GM12892 (cell line): Measurements from ENCODE around the gene LAMP5.

Experiments
- DNase-seq: peaks from one replicate; pipeline ENCODE4 v3.0.0; 2011; ENCODE audit not compliant: insufficient read length
- FAIRE-seq: peaks from 2 replicates; lab custom pipeline; 2011; peaks lifted over from hg19 to GRCh38; lab: Jason Lieb, UNC
- POLR2A ChIP-seq: IDR thresholded peaks from 2 replicates; pipeline ENCODE4 v1.6.1; 2011; ENCODE audit warnings: low read depth, low read length, control low read depth
- POLR2AphosphoS5 ChIP-seq: IDR thresholded peaks from 2 replicates; pipeline ENCODE4 v1.6.1; 2011; ENCODE audit warnings: low read depth, low read length, control low read depth
- TAF1 ChIP-seq: IDR thresholded peaks from 2 replicates; pipeline ENCODE4 v1.6.1; 2011; ENCODE audit warnings: low read depth, mild to moderate bottlenecking, control low read depth, low read length, borderline replicate concordance

LAMP5 gene

DNA sequence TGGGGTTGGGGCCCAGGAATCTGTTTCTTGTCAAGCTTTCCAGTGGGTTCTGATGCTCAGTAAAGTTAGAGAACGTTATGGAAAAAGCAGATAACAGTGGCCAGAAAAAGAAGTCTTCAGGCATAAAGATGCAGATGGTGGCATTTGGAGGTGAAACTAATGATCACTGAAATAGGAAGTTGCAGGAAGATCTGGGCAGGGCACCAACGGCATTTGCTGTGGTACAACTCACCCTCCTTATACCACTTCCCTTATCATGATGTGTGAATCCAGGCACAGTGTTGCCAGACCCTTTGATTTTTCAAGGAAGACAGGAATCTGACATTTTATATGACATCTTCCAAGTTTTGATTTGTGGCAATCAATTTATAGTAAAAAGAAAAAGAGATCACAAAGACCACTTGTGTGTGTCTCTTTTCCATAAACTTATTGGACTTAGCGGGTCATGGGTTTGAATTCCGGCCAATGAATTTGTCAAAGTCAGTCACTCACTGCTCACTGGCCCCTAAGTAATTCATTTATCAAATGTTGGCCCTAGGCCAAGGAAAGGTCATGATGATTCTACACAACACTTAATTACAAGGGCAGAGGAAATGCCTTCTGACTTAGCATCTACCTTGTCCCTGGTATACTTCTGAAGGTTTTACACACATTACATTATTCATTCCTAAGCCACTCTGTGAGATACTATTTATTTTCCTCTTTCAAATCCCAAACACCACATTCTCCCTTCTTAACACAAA lies 37.6 kb downstream of the LAMP5 start:
- FAIRE-seq (no peak), DNase-seq (no peak)
- no peak for TF ChIP-seq POLR2AphosphoS5

DNA sequence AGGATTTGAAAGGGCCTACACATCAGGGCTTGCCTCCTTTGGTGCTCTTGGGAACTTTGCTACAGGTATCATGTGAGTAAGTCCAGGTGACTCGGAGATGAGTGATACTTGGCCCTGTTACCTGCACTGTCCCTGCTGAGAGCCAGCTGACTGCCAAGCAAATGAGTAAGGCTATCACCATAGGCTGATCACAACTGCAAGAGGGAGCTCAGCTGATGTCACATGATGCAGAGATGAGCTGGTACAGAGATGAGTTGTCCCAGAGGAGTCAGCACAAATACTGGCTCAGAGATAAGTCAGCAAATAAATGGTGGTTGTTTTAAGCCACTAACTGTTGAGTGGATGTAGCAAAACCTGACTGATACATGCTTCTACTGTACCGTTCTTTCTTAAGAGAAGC lies 41.4 kb downstream of the LAMP5 start:
- FAIRE-seq = no peak
- DNase-seq = no peak

DNA sequence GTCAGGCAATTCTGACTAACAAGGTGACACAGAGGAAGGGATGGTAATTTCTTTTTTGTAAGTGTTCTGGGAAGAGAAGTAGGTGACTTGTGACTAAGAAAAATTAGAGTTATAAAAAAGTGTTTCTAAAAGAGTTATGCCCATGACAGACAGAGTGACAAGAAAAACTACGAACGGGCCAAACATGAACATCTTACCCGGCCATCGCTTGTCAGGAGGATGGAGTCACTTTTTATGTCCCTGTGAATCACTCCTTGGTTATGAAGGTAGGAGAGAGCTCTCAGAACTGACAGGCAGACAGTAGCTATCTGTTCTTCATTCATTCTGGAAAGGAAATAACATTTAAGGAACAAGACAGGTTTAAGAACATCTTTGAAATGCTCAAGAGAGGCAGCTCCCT lies 43.0 kb downstream of the LAMP5 start:
- TF ChIP-seq POLR2AphosphoS5 = no peak
- TF ChIP-seq TAF1 = no peak
- no peak for TF ChIP-seq POLR2A
- no peak for DNase-seq
- FAIRE-seq = no peak

More for the DNA sequence above, 41.4 kb downstream of the LAMP5 start:
- TF ChIP-seq POLR2A (no peak), TAF1 (no peak), POLR2AphosphoS5 (no peak)

DNA sequence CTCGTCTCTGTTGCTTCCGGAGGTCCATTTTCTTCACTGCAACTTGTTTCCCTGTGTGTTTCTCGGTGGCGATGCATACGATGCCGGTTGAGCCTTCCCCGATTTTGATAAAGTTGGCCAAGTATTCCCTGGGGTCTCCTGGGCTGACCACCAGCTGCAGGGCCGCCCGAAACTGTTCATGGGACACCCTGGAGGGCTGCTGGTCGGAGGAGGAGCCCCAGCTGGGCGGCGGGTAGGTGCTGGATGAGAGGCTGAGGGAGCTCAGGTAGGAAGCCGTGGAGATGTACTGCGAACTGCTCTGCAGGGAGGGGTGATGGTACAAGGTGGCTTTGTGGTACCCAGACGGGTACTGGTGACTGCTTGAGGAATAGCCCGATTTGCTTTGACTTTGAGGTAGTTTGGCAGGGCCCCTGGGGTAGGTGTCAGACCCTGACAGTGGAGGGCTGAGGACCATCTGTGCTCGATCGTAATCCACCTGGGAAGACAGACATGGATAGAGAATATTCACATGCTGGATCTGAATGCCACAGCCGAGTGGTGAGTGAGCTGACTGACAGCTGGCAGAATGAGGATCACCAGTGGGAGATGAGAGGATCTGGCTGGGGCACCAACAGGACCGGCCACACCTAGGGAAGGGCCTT lies 51.6 kb downstream of the LAMP5 start:
- no peak for DNase-seq
- TF ChIP-seq POLR2A = no peak
- no peak for TF ChIP-seq TAF1
- TF ChIP-seq POLR2AphosphoS5 = no peak
- no peak for FAIRE-seq

- TF ChIP-seq TAF1 (no peak), POLR2AphosphoS5 (no peak), POLR2A (no peak)
- DNase-seq (no peak), FAIRE-seq (no peak)
These were observed 52.6 kb downstream of the LAMP5 start for GRCh38 chr20:9566977-9567376.

- DNase-seq (no peak), FAIRE-seq (no peak)
- TF ChIP-seq POLR2A (no peak), TAF1 (no peak), POLR2AphosphoS5 (no peak)
These were observed 56.2 kb downstream of the LAMP5 start for GRCh38 chr20:9570612-9571011.

- no peak for DNase-seq
- TF ChIP-seq POLR2AphosphoS5 = no peak
- no peak for TF ChIP-seq POLR2A
- TF ChIP-seq TAF1 = no peak
- no peak for FAIRE-seq
These were observed 57.4 kb downstream of the LAMP5 start for GRCh38 chr20:9571783-9572182.

DNA sequence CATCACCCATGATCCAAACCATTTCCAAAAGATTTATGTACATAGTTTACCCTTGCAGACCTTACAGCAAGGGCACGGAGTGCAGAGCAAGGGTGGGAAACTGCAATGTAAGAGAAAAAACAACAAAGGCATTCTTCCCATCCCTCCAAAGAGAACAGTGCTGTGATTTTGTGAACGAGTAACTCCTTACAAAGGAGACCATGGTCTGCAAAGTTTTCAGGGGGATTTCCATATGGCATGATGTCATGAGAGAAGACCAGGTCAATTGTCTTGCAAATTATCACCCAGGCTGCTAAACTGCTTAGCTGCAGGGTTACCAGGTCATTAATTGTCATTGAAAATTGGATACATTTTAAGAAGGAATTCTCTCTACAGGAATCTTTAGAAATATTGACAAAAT lies 58.3 kb downstream of the LAMP5 start:
- DNase-seq (no peak), FAIRE-seq (no peak)

DNA sequence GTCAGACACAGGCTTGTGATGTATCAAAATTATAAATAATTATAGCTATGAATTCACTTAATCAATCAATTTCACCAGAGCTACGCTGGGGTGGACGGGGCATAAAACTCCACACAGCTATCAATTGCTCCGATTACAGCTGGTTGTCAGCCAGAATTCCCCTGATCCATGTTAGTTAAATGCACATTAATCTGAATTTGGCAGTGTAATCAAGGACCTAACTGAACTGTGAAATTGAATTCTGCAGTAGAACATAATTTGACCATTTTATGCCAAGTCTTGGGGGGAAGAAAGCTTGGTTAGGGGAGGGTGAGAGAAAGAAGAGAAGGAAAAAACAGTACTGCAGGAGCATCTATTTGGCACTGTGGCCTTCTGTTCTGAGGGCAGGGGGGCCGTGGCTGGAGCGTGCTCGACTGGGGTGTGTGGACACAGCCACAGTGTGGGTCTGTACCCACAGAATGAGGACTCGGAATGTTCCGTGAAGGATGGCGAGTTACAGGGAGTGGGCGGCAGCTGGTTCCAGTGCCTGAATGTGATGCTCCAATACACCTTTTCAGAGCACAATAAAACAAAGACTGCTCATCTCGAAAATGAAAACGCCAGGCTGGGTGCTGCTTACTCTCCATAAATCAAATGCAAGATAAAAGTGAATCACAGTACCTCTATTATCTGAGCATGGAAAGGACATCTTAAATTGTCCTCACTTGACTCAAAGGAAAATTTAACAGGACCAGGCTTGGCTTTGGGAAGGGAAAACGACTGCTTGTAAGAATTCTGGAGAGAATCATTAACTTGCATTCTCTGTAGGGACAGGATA lies 59.2 kb downstream of the LAMP5 start:
- TF ChIP-seq POLR2A (no peak), TAF1 (no peak), POLR2AphosphoS5 (no peak)
- DNase-seq (no peak), FAIRE-seq (no peak)

More for the DNA sequence above, 58.3 kb downstream of the LAMP5 start:
- TF ChIP-seq POLR2AphosphoS5 (no peak), TAF1 (no peak)

DNA sequence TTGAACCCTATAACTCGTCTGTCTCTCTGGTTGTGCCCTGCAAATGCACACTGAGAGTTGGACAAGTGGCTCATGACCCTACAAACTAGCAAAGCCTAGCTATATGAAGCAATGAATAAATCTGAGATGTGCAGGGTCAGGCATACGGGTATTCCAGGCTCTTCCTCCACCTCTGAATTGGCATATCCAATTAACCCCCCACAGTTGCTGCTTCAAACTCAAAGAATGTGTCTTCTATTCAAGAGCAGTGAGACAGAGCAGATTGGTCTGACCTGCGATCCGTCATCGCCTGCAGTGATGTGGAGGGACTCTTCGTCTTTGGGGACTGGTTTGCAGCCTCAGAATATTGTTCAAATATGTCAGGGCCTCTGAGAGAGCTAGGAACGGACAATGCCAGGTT lies 59.8 kb downstream of the LAMP5 start:
- FAIRE-seq (no peak), DNase-seq (no peak)
- no peak for TF ChIP-seq TAF1
- no peak for TF ChIP-seq POLR2AphosphoS5
- TF ChIP-seq POLR2A = no peak

DNA sequence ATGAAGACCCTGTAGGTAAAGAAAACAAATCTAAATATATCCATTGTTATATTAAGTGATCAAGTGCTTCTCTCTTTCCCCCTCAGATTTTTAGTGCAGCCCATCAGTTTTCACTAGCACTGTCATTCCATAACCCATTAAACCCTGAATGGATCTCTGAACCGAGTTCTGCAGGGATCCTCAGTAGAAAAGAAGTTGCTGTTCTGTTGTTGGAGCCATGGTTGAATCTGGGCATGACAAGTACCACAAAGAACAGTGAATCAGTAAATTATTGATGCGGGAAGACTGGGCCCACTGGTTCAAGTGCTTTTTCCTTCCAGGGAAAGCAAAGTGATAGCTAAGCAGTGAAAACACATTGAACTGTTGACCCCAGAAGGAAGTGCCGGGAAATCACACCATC lies 60.4 kb downstream of the LAMP5 start:
- TF ChIP-seq POLR2AphosphoS5 = no peak
- FAIRE-seq = no peak
- no peak for DNase-seq

GRCh38 chr20:9575836-9576235 lies 61.4 kb downstream of the LAMP5 start:
- no peak for FAIRE-seq
- TF ChIP-seq TAF1 (no peak), POLR2A (no peak), POLR2AphosphoS5 (no peak)
- no peak for DNase-seq

- DNase-seq (no peak), FAIRE-seq (no peak)
- TF ChIP-seq POLR2A = no peak
- TF ChIP-seq POLR2AphosphoS5 = no peak
These were observed 62.3 kb downstream of the LAMP5 start for GRCh38 chr20:9576695-9577094.
